ENCODE measurements around the gene VWC2L.

VWC2L gene

DNA sequence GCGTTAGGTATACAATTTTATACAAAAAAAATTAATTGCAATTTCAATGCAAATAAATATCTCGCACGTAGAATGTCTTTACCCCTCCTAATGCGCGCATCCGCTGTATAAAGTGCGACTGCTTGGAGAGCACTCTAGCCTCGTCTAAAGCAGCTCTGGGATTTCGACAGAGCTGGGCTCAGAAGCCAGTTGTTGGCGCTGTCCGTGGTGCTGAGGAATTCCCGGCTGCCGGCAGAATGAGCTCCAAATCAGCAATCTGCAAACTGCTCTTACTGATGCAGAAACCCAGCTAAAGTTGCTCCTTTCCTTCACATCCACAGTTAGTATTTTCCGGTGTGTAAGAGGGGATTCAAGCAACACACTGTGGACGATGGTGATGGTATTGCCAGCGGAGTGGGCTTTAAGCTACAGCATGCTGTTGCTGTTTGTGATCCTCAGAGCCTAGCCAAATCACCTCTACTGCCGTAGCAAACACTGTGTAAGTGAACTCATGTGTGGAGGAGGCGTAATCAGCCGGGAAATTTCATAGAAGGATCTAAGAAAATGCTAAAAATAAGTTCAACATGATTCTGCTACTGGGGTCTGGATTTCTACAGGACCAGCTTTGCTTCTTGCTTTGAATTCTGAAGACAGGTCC, at the start of gene VWC2L:
VWC2L (plus strand) TSS at position 137 of the 637 bp plus-strand sequence. CDS start 3,140 bp downstream, outside the sequence.
- intact Hi-C loops (cut with DNase I): no loop called here
- peak; percentile 70 to 94 (median 86) for DNase-seq

DNA sequence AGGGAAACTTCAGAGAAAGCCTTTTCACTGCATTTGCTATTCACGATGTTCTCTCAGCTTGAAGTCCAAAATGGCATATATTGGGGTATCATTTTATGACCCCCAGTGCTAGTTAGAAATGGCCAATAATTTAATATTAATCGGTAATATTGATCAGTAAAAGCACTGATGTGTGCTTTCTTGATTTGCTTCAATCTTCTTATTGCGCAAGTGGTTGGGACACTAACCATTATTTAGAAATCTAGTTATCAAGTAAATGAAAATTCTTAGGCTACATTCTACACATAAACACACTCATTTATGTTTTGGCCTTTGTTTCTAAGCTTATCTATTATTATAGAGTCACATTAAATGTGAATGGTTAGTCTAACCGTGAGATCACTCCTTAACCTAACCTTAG, 49.7 kb upstream of the VWC2L start:
- intact Hi-C loops (cut with DNase I): no loop called here
- no peak for DNase-seq

DNA sequence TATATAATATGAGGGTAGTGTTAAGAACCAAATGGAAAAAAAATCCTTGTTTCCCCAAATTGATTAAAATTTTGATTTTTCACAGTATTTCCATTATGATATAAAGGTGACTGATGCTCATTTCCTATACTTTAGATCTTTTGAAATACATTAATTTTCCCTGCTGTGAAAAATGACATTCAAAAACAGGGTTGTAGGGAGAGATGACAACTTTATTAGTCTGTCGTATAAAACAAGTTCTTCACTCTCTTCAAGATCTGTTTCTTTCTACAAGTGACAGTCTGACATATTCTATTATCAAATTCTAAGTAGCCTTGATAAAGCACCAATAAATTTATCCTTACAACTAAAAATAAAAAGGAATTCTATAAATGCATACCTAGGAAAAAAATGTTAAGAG, 45.3 kb upstream of the VWC2L start:
- intact Hi-C loops (cut with DNase I): no loop called here
- no peak for DNase-seq

DNA sequence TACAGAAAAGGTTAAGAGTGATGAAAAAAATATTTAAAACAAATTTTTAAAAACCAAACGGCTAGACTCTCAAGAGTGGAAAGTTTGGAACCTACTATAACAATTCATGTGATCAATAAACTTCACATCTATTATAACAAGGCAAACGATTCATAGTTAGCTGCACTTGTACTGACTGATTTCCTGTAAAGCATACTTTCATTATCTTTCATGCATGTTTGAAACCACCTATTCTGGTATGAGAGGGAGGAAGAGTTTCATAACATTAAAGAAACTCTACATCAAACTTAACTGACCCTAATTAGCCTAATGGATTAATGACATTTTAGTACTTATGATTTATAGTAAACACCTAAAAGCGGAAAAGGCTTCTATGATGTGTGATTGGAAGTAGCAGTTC, 43.7 kb upstream of the VWC2L start:
- DNase-seq: no peak
- intact Hi-C loops (cut with DNase I): no loop called here

DNA sequence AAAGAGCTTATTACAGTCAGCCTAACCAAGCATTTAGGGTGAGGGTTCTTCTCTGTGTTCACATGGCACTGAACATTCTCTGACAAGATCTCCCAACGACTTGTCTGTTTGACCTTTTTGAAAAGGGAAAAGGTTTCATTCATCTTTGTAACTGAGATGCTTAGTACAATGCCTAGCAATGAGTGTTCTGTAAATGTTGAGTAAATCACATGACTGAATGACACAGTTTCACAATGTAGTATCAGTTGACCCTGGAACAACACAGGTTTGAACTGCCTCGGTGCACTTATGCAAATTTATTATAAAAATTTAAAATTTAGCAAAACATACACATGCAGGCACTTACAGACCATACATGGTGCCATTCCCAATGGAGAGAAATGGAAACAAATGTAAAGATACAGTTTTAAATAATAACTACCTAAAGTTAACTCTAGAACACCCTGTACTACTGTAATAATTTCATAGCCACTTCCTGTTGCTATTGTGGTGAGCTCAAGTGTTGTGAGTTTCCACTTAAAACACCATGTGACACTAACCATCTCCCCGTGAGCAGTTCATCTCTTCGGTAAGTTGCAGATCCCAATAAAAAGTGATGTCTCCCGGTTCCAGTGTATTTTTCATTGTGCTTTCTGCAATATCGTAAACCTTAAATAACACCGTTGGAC, 34.1 kb upstream of the VWC2L start:
- DNase-seq: no peak
- intact Hi-C loops (cut with DNase I): no loop called here

DNA sequence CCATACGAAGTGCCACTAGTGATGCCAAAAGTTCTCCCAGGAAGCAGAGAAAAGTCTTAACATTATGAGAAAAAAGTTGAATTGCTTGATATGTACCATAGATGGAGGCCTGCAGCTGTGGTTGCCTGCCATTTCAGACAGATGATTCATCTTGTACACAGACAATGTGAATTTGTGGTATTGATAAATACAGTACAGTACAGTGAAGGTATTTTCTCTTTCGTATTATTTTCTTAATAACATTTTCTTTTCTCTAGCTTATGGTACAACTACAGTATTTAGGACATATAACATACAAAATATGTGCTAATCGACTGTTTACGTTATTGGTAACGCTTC, 33.6 kb upstream of the VWC2L start:
- no peak for DNase-seq
- intact Hi-C loops (cut with DNase I): no loop called here

DNA sequence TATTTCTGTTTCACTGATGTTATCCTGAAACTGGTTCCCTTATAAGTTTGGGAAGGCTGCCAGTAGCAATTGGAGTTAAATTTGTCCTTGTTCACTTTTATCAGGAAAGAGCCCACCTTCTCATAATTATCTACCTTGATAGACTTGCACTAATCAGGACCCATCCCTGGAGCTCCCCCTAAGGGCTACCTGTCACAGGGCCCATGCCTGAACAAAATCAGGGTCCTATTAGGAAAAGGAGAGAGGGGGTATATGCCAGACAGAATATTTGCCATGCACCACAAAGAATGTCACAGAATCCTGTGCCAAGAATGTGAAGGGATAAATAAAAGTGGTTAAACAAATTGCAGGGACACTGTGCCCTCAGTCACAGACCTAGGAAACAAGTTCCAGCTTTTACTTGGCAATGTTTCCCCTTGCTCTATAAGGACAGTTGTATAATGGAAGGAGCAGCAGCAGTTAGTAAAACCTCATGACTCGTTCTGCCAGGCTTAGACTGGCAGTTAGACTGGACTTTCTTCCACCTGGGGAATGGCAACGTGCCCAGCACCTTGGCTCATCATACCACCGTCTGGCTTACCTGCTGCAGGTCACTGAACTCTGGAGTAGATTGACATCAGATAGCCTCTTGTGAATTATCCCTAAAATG, 32.3 kb upstream of the VWC2L start:
- intact Hi-C loops (cut with DNase I): no loop called here
- no peak for DNase-seq

DNA sequence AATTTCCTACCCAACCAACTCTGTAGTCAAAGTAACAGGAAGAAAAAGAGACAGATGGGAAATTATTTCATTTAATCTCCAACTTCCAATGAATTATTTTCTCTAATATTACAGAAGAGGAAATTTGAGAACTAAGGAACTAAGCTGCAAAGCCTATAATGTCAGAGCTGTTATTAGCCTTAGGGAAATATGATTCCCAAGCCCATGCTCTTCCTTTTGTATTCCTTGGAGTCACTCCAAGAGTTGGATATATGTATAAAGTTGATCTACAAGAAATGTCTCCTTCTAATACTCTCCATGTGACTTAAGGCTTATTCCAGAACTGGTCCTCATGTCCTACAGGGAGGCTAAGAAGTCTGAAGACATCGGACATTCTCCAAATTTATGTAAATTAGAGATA, 31.6 kb upstream of the VWC2L start:
- intact Hi-C loops (cut with DNase I): no loop called here
- no peak for DNase-seq

DNA sequence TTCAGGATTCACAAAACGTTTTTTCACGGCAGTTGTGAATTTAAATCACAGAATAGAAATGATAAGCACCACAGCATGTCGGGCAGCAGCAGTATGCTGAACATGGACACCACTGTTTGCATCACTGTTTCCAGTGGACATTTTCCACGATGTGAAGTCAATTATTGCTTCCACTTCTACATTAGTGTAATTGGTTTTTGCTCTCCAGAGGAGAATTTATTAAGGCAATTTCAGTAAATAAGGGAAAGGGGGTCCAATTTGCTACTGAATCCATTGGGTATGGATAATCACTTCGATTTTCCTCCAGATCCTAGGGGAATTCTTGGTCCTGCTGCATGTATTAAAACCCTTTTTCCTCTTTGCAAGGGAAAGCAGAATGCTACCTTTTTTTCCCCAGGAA, 30.2 kb upstream of the VWC2L start:
- no peak for DNase-seq
- intact Hi-C loops (cut with DNase I): no loop called here

DNA sequence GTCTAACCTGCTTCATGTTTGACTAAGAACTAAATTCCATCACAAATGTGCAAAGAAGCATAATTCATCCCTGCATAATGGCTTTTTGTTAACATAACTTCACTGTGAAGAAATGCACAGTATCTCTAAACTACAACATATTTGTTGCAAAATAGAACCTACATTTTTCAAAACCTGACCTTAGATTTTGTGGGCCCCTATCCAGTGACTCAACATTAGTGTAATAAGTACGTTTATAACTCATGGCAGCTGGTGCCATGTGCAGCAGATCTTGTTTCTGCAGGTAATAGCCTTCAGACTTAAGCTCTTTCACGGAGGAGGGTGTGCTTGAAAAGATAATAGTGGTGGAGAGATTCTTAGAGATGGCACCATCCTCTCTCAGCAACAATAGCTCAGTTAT, 28.6 kb upstream of the VWC2L start:
- no peak for DNase-seq
- intact Hi-C loops (cut with DNase I): no loop called here

DNA sequence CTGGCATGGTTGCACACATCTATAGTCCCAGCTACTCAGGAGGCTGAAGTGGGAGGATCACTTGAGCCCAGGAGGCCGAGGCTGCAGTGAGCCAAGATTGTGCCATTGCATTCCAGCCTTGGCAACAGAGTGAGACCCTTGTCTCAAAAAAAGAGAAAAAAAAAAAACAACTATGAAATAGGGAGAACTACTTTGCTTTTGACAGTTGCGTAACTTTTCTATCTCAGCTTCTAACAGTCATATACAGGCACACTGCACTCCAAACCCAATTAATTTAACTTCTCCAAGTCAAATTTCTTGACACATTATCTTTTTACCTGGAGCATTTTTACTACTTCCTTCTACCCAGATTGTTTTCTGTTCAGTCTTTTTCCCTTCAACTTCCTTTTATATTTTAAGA, 24.1 kb upstream of the VWC2L start:
- intact Hi-C loops (cut with DNase I): no loop called here
- DNase-seq: no peak

DNA sequence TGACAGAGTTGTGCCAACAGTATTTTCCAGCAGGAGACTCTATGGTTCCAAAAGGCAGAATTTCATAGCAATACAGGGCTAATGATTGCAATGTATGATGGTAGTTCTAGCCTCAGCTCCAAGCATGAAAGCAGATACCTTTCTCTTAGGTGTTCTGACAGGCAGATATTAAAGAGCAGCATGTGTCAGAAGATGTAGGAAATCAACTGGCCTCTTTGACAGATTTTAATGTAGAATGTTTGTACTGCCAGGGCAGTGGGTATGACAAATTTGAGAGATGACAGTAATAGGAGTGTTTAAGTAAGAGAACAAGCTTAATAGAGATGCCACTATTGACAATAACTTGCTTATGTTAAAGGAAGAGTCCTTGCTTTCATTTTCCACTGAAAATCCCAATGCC, 21.5 kb upstream of the VWC2L start:
- no peak for DNase-seq
- intact Hi-C loops (cut with DNase I): no loop called here

DNA sequence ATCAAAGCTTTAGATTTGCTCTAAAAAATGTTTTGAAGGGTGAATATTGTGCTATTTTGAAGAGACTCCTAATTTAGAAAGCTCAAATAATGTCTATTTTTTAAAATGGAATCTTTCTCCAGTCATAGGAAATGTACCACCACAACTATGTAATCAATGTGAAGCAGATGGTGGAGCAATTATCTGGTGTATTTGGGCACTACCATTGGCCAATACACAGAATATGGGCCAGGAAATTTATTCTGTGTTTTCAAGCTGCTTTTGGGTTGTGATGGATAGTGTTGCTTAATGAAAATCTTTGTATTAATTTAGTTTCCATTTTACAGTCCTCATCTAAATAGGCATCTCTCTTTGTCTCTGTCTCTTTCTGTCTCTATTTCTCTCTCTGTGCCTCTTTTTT, 17.1 kb upstream of the VWC2L start:
- DNase-seq: no peak
- intact Hi-C loops (cut with DNase I): no loop called here

DNA sequence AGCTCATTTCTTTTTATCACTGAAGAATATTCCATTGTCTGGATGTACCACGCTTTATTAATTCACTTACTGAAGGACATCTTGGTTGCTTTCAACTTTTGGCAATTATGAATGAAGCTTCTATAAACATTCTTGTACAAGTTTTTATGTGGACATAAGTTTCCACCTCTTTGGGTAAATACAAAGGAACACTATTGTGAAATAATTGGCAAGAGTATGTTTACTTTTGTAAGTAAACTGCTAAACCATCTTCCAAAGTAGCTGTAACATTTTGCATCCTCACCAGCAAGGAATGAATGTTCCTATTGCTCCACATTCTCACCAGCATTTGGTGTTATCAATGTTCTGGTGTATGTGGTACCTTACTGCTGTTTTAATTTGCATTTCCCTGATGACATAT, 15.8 kb upstream of the VWC2L start:
- intact Hi-C loops (cut with DNase I): no loop called here
- DNase-seq: no peak

DNA sequence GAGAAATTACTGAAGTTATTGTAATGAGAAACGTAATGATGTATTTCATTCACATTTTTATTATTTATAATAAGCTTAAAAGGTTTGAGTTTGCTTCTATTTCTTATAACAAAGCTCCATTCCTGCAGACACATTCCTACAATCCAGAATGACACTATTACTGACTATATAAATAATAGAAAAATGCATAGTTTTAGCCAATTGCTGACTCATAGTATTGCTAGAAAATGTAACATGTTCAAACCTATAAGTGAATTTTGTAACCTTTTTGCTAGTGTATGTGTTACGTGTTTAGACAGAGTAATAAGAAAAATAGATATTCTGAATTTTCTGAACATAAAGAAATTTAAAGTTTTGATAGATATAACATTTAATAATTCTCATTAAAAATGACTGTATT, 9.3 kb upstream of the VWC2L start:
- intact Hi-C loops (cut with DNase I): no loop called here
- no peak for DNase-seq

DNA sequence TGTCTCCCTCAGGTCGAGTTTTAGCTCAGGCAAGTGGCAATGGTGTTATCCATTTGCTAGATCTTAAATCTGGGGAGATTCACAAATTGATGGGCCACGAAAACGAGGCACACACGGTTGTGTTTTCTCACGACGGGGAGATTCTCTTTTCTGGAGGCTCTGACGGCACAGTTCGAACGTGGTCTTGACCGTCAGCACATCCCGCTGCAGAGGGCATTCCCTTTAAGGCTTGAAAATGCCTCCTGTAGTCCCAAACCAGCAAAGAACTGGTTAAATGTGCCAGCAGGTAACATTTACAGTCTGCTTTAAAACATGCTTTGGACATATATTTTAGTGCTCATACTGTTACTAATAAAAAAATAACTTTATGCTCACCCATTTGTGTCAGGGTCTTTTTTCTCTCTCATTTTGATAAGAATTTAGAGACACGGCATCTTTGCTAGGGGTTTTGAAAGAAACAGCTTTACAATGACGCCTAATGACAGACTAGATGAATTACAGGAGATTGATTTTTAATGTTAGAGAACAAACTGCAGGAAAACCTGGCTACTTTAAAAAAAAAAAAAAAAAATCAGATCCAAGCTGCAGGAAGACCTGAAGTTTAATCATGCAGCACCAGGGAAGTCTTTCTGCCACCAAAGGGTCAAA, 602 bp upstream of the VWC2L start:
- peak in 12 of 42 donors; percentile 1 to 37 (median 14) for DNase-seq
- intact Hi-C loops (cut with DNase I): no loop called here

DNA sequence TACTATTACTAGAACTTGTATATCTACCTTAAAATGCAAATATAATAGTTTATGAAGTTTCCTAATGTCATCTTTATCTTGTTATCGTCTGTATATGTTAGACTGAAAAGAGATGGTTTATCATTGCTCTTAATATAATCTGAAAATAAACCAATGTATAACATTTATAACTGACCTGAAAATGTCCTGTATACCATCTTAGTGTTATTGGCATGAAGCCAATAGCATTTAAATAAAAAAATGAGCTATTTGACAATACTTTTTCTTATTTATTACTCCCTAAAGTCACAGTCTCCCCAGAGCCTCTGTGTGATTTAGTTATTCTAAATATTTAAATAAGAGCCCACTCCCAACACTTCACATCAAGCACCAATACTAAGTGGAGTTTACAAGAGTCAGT, 1.8 kb downstream of the VWC2L start:
- DNase-seq: no peak

DNA sequence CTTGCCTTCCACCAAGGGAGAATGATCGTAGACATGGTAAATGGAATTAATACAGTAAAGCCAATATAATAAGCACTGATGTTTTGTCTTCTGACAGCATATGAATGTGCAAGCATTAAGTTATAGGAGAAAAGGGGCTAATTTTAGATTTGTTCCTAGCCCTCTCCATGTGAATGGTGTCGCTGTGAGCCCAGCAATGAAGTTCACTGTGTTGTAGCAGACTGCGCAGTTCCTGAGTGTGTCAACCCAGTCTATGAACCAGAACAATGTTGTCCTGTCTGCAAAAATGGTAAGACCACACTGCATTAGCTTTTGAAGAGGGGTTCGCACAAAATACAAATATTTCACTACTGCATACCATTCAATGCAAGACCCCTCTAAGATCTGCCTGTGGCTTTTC, 25.6 kb downstream of the VWC2L start:
- DNase-seq: peak in 1 of 42 donors; percentile 3
- intact Hi-C loops (cut with DNase I): no loop called here

More for the DNA sequence above, 1.8 kb downstream of the VWC2L start:
- intact Hi-C loops (cut with DNase I): no loop called here

DNA sequence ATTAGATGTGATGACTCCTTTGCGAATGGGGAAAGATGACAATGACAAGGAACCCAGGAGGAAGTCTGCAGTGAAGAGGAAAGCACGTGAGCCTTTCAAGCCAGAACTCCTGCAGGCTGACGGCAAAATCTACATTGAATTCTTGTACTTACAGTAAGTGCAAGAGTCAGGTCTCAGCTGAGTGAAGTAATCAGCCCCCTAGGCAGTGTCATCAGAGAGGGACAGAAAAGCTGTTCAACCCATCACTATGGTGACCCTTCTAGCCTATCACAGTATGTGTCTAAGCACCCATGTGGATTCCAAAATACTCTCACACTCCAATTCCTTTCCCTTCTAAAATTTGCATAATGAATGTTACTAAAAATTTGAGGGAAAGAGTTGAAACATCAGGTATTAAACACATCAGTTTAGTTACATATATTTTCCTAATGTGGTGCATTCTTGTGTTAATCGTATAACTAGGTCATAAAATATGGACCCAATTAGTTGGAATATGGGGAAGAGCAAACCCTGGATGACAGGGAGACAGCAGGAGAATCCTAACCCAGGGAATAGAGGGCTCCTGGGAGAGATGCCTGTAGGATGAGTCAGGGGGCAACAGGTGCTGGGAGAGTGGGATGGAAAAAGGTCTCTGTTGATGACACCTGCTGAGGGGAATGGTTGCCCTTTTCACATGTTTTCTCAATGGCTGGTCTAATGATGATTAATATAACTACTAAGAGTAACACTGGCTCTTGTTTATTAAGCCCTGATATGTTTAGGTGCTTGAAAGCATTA, 39.5 kb downstream of the VWC2L start:
- intact Hi-C loops (cut with DNase I): no loop called here
- no peak for DNase-seq

Data from head of caudate nucleus (tissue), 42 donors.